IMR-90 (cell line): ENCODE results near the gene RPS6KA5. TPM values are rescaled to one million over a fixed set of nuclear protein-coding genes. Genes with fewer than 3 reads are reported as not detected.

Source experiments
- ATAC-seq: fragments of 200-7000 bp; cut with Tn5 transposase; 2 replicates; pipeline ENCODE4 v1.9.1; 2020; ENCODE audit warnings: low read depth, mild to moderate bottlenecking, moderate library complexity
- BruUV-seq: library from RNA; stranded (reverse); fragments of 400-500 nt; replicated peaks from 2 replicates; lab custom pipeline; 2021; lab: Mats Ljungman, UMichigan
- CTCF ChIA-PET: fragments of 300-600 bp; formaldehyde crosslinking; extraction: SDS; loops from one replicate; lab custom pipeline; 2021; ENCODE audit warnings: antibody characterized with exemption; lab: Yijun Ruan, JAX
- POLR2A ChIA-PET: fragments of 300-600 bp; sonication (Branson Sonifier 250); formaldehyde crosslinking; loops from one replicate; lab custom pipeline; 2022; ENCODE audit warnings: antibody characterized with exemption; ENCODE audit not compliant: unreplicated experiment; lab: Charles Lee
- DNase-seq: peaks from one replicate; pipeline ENCODE4 v3.0.0; 2013
- H2AFZ ChIP-seq: replicated peaks from 2 replicates; pipeline ENCODE3; 2013; ENCODE audit warnings: low read length, mild to moderate bottlenecking; ENCODE audit not compliant: poor library complexity
- H2AK5ac ChIP-seq: 2 replicates; pipeline ENCODE4 v1.6.1; 2013; ENCODE audit warnings: low read depth, low read length, inconsistent platforms
- H2AK9ac ChIP-seq: replicated peaks from 2 replicates; pipeline ENCODE3; 2013; ENCODE audit warnings: mild to moderate bottlenecking, low read depth, low read length, moderate library complexity; ENCODE audit not compliant: poor library complexity
- H2BK120ac ChIP-seq: 2 replicates; pipeline ENCODE4 v1.6.1; 2013; ENCODE audit warnings: low read depth, low read length, inconsistent platforms
- H2BK15ac ChIP-seq: 3 replicates; pipeline ENCODE4 v1.6.1; 2013; ENCODE audit warnings: low read depth, low read length, inconsistent platforms
- H2BK20ac ChIP-seq: 2 replicates; pipeline ENCODE4 v1.6.1; 2013; ENCODE audit warnings: low read depth, mild to moderate bottlenecking, inconsistent platforms, low read length, moderate library complexity
- H2BK5ac ChIP-seq: 2 replicates; pipeline ENCODE4 v1.6.1; 2013; ENCODE audit warnings: mild to moderate bottlenecking, low read depth, low read length, inconsistent platforms; ENCODE audit not compliant: poor library complexity, severe bottlenecking
- H3K14ac ChIP-seq: replicated peaks from 2 replicates; pipeline ENCODE4 v1.6.1; 2013; ENCODE audit warnings: low read depth, low read length, inconsistent platforms
- H3K18ac ChIP-seq: 2 replicates; pipeline ENCODE4 v1.6.1; 2013; ENCODE audit warnings: low read depth, low read length, control low read depth
- H3K23ac ChIP-seq: 2 replicates; pipeline ENCODE4 v1.6.1; 2013; ENCODE audit warnings: low read depth, low read length, inconsistent platforms
- H3K27ac ChIP-seq: 2 replicates; pipeline ENCODE4 v1.5.1; 2013; ENCODE audit warnings: mild to moderate bottlenecking, control low read depth, low read length; ENCODE audit not compliant: insufficient read depth
- H3K27me3 ChIP-seq: 2 replicates; pipeline ENCODE4 v1.6.1; 2013; ENCODE audit warnings: low read length; ENCODE audit not compliant: control insufficient read depth, insufficient read depth
- H3K36me3 ChIP-seq: 2 replicates; pipeline ENCODE4 v1.6.1; 2013; ENCODE audit warnings: low read length, mixed read lengths; ENCODE audit not compliant: control insufficient read depth, insufficient read depth
- H3K4ac ChIP-seq: 2 replicates; pipeline ENCODE4 v1.6.1; 2013; ENCODE audit warnings: low read depth, low read length, inconsistent platforms
- H3K4me1 ChIP-seq: 2 replicates; pipeline ENCODE4 v1.6.1; 2013; ENCODE audit warnings: low read length, mixed read lengths; ENCODE audit not compliant: control insufficient read depth, insufficient read depth
- H3K4me2 ChIP-seq: 2 replicates; pipeline ENCODE4 v1.6.1; 2013; ENCODE audit warnings: low read depth, mild to moderate bottlenecking, control low read depth, low read length, moderate library complexity
- H3K4me3 ChIP-seq: 2 replicates; pipeline ENCODE4 v1.5.1; 2013; ENCODE audit warnings: low read depth, mild to moderate bottlenecking, control low read depth, low read length, moderate library complexity; ENCODE audit not compliant: insufficient read depth
- H3K56ac ChIP-seq: 2 replicates; pipeline ENCODE4 v1.6.1; 2013; ENCODE audit warnings: low read length, inconsistent platforms; ENCODE audit not compliant: insufficient read depth; ENCODE audit errors: extremely low read depth
- H3K79me1 ChIP-seq, 2 experiments: 2 replicates each; pipeline ENCODE4 v1.6.1; 2013; ENCODE audit warnings: low read length in 2 of 2, inconsistent platforms in 1 of 2, low read depth in 1 of 2
- H3K9ac ChIP-seq: 2 replicates; pipeline ENCODE4 v1.6.1; 2013; ENCODE audit warnings: low read depth, low read length, control low read depth
- H3K9me1 ChIP-seq: 2 replicates; pipeline ENCODE4 v1.6.1; 2013; ENCODE audit warnings: low read length, inconsistent platforms; ENCODE audit not compliant: insufficient read depth
- H3K9me3 ChIP-seq: 2 replicates; pipeline ENCODE4 v1.6.1; 2013; ENCODE audit warnings: low read length; ENCODE audit not compliant: control insufficient read depth, insufficient read depth
- H4K20me1 ChIP-seq: 2 replicates; pipeline ENCODE4 v1.6.1; 2013; ENCODE audit warnings: low read length, inconsistent platforms; ENCODE audit not compliant: insufficient read depth
- H4K5ac ChIP-seq: 2 replicates; pipeline ENCODE4 v1.6.1; 2013; ENCODE audit warnings: mild to moderate bottlenecking, low read depth, low read length, control low read depth
- H4K8ac ChIP-seq, 2 experiments: 2 replicates each; pipeline ENCODE4 v1.6.1; 2013; ENCODE audit warnings: low read depth in 2 of 2, low read length in 2 of 2, control low read depth in 1 of 2, inconsistent platforms in 1 of 2
- H4K91ac ChIP-seq: 2 replicates; pipeline ENCODE4 v1.6.1; 2013; ENCODE audit warnings: low read depth, low read length, inconsistent platforms; ENCODE audit not compliant: insufficient read depth
- BHLHE40 ChIP-seq: fragments of 150-350 bp; IDR thresholded peaks from 2 replicates; pipeline ENCODE4 v1.6.1; 2016; ENCODE audit warnings: mild to moderate bottlenecking, low read depth, low read length
- CEBPB ChIP-seq: IDR thresholded peaks from 2 replicates; pipeline ENCODE4 v1.6.1; 2012; ENCODE audit warnings: low read depth, low read length, improper control_type of control experiment
- CHD1 ChIP-seq: IDR thresholded peaks from 2 replicates; pipeline ENCODE4 v1.6.1; 2012; ENCODE audit warnings: low read depth, low read length, improper control_type of control experiment
- ELK1 ChIP-seq: fragments of 150-350 bp; IDR thresholded peaks from 2 replicates; pipeline ENCODE4 v1.6.1; 2016; ENCODE audit warnings: low read depth, mild to moderate bottlenecking, low read length, moderate library complexity, borderline replicate concordance
- FOS ChIP-seq: fragments of 150-350 bp; IDR thresholded peaks from 2 replicates; pipeline ENCODE4 v1.6.1; 2016; ENCODE audit warnings: low read depth, low read length
- MAFK ChIP-seq: IDR thresholded peaks from 2 replicates; pipeline ENCODE4 v1.6.1; 2012; ENCODE audit warnings: low read depth, low read length, improper control_type of control experiment
- MAZ ChIP-seq: IDR thresholded peaks from 2 replicates; pipeline ENCODE4 v1.6.1; 2012; ENCODE audit warnings: low read depth, mild to moderate bottlenecking, low read length, improper control_type of control experiment, moderate library complexity, borderline replicate concordance
- MXI1 ChIP-seq: IDR thresholded peaks from 2 replicates; pipeline ENCODE4 v1.6.1; 2012; ENCODE audit warnings: low read depth, mild to moderate bottlenecking, low read length, moderate library complexity, borderline replicate concordance
- NFE2L2 ChIP-seq: fragments of 150-350 bp; IDR thresholded peaks from 2 replicates; pipeline ENCODE4 v1.6.1; 2016; ENCODE audit warnings: low read depth, mild to moderate bottlenecking, low read length
- POLR2A ChIP-seq: IDR thresholded peaks from 2 replicates; pipeline ENCODE4 v1.6.1; 2012; ENCODE audit warnings: mild to moderate bottlenecking, low read depth, low read length
- RAD21 ChIP-seq: IDR thresholded peaks from 2 replicates; pipeline ENCODE4 v1.6.1; 2012; ENCODE audit warnings: low read length, improper control_type of control experiment
- RCOR1 ChIP-seq: IDR thresholded peaks from 2 replicates; pipeline ENCODE4 v1.6.1; 2012; ENCODE audit warnings: mild to moderate bottlenecking, low read length, improper control_type of control experiment; ENCODE audit not compliant: insufficient replicate concordance
- RFX5 ChIP-seq: IDR thresholded peaks from 2 replicates; pipeline ENCODE4 v1.8.0; 2012; ENCODE audit warnings: low read depth, mild to moderate bottlenecking, low read length, moderate library complexity
- SMC3 ChIP-seq: fragments of 150-350 bp; IDR thresholded peaks from 2 replicates; pipeline ENCODE4 v1.6.1; 2016; ENCODE audit warnings: low read depth, mild to moderate bottlenecking, antibody characterized with exemption, low read length, moderate library complexity
- USF2 ChIP-seq: fragments of 150-350 bp; IDR thresholded peaks from 2 replicates; pipeline ENCODE4 v1.6.1; 2017; ENCODE audit warnings: mild to moderate bottlenecking, antibody characterized with exemption, low read length, low read depth
- WGBS, 2 experiments: methylation state at CpG; one replicate each; pipeline versions ENCODE4 v1.1.5 to v1.1.7; 2013; ENCODE audit warnings: missing lambda C conversion rate in 2 of 2; ENCODE audit not compliant: insufficient read length in 1 of 2; ENCODE audit errors: extremely low coverage in 2 of 2; 5-methylcytosine and 5-hydroxymethylcytosine counted together
- dilution Hi-C: fragments of 300-500 bp; cut with HindIII; formaldehyde crosslinking; loops from one replicate; pipeline ENCODE4 v1.14.3; 2018; ENCODE audit warnings: low sequenced_read_pairs; ENCODE audit not compliant: unreplicated experiment
- in situ Hi-C: fragments of 300-500 bp; cut with MboI; formaldehyde crosslinking; loops from 3 replicates; pipeline ENCODE4 v1.14.3; 2019; ENCODE audit warnings: low sequenced_read_pairs, inconsistent platforms, mixed read lengths
- intact Hi-C: fragments of 100-400 bp; cut with micrococcal nuclease; formaldehyde crosslinking; loops from 2 replicates; pipeline ENCODE4 v1.10.0; 2022
- polyA plus RNA-seq, 3 experiments: library from polyadenylated mRNA; depleted of rRNA; stranded (reverse); fragments of >200 nt; gene quantifications; 2 replicates each; pipeline ENCODE4 v1.2.3, GENCODE V29; 2012; ENCODE audit warnings: low replicate concordance in 1 of 3
- total RNA-seq: library from RNA; depleted of rRNA; stranded (reverse); fragments of >200 nt; gene quantifications from 2 replicates; pipeline ENCODE4 v1.2.3, GENCODE V29; 2012
- TF ChIP-seq, protein P1 (sequence below): conservative IDR thresholded peaks from 2 replicates; pipeline ENCODE4 v1.5.1; 2012; ENCODE audit warnings: mild to moderate bottlenecking, low read depth, low read length, improper control_type of control experiment

RPS6KA5 gene
- total and polyA plus RNA-seq, 2 of the 4 experiments (the other 2 are of a cell fraction), result 0.36 TPM

DNA sequence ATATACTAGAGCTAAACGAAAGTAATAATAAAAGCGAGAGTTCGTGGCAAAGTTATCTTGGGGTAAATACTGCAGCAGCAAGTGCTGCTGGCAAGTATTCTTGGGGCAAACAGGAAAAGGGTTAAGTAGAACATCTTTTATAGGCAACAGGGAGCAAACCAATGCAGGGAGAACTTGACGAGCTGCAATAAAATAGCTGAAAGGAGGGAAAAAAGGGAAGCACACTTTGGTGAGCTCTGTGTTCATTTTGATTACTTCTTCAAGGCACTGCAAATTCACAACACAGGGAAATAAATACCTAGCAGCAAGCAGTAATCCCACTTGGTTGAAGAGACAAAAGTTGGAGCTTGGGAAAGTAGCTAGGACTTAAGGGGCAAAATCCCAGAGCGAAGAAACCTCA, 201.9 kb downstream of the RPS6KA5 start:
- Histone ChIP-seq H3K14ac (no peak overlapping the region), H2BK15ac (no peak overlapping the region), H2BK20ac (no peak overlapping the region), H3K9ac (no peak overlapping the region), H3K9me3 (no peaks in the 10 kb centered on the region), H3K18ac (no peak overlapping the region), H2AFZ (no peak overlapping the region), H2AK5ac (no peak overlapping the region), H3K36me3 (no peaks in the 10 kb centered on the region), H3K9me1 (no peaks in the 10 kb centered on the region), H2BK5ac (no peak overlapping the region), H3K27ac (no peak overlapping the region), H3K4me3 (no peak overlapping the region), H4K20me1 (no peaks in the 10 kb centered on the region), H3K56ac (no peak overlapping the region), H3K79me1 (no peaks in the 10 kb centered on the region), H3K4ac (no peak overlapping the region), H3K4me1 (peaks cover 2% of the 10 kb centered on the region; the same call in 1 of the 2 replicates), H3K23ac (no peak overlapping the region), H4K8ac (no peak overlapping the region), H4K91ac (no peak overlapping the region), H2BK120ac (no peak overlapping the region), H3K27me3 (no peaks in the 10 kb centered on the region), H3K4me2 (peak overlapping the region; percentile 49; the same call in 1 of the 2 replicates), H4K5ac (no peak overlapping the region), H2AK9ac (no peak overlapping the region)
- DNase-seq (no peak), ATAC-seq (no peak)
- in situ Hi-C loops, result no loop called here
- no peak for TF ChIP-seq ELK1
- no peak for TF ChIP-seq CEBPB
- TF ChIP-seq, protein P1, sequence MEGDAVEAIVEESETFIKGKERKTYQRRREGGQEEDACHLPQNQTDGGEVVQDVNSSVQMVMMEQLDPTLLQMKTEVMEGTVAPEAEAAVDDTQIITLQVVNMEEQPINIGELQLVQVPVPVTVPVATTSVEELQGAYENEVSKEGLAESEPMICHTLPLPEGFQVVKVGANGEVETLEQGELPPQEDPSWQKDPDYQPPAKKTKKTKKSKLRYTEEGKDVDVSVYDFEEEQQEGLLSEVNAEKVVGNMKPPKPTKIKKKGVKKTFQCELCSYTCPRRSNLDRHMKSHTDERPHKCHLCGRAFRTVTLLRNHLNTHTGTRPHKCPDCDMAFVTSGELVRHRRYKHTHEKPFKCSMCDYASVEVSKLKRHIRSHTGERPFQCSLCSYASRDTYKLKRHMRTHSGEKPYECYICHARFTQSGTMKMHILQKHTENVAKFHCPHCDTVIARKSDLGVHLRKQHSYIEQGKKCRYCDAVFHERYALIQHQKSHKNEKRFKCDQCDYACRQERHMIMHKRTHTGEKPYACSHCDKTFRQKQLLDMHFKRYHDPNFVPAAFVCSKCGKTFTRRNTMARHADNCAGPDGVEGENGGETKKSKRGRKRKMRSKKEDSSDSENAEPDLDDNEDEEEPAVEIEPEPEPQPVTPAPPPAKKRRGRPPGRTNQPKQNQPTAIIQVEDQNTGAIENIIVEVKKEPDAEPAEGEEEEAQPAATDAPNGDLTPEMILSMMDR, result no peak
- TF ChIP-seq RCOR1, result no peak
- TF ChIP-seq FOS, result no peak
- no peak for TF ChIP-seq NFE2L2
- no peak for TF ChIP-seq MXI1
- TF ChIP-seq SMC3, result no peak
- TF ChIP-seq RAD21, result no peak
- TF ChIP-seq BHLHE40, result no peak
- no peak for TF ChIP-seq RFX5
- TF ChIP-seq USF2, result no peak
- no peak for TF ChIP-seq CHD1
- no peak for TF ChIP-seq MAFK
- no peak for TF ChIP-seq POLR2A
- TF ChIP-seq MAZ, result no peak
- no TSS peak for BruUV-seq
- POLR2A ChIA-PET, result interaction anchor here (0.6 kb wide), 1 partner anchor 20 kb away, joined by 4 read pairs; no protein-coding TSS in a partner anchor
- dilution Hi-C loops, result no loop called here
- intact Hi-C loops, result no loop called here
- CTCF ChIA-PET, result interaction anchor here (1.0 kb wide), 1 partner anchor 44 kb away, joined by 4 read pairs; no protein-coding TSS in a partner anchor
- 65% methylated on average over 3 of the region's 5 CpGs; no CpG with 5 or more reads in 1 of the 2 experiments for WGBS, 2 experiments
